Esophagus squamous epithelium (tissue), 5 donors: ENCODE results near the gene CNIH2. TPM values are rescaled to one million over a fixed set of nuclear protein-coding genes. Genes with fewer than 3 reads are reported as not detected.

Source experiments
- DNase-seq: peaks from one replicate; lab custom pipeline; 2025; lab: John Stamatoyannopoulos, UW
- H3K27ac ChIP-seq, 4 donors: fragments of 200-600 bp; sonication (generic); one replicate each; pipeline ENCODE4 v1.5.1; 2016 to 2019; ENCODE audit warnings: mild to moderate bottlenecking in 1 of 4
- H3K27me3 ChIP-seq, 4 donors: fragments of 200-600 bp; sonication (generic); 1 replicate in 3 of 4; 2 replicates in 1 of 4; pipeline versions ENCODE4 v1.5.1 to v1.6.0; 2017 to 2021; ENCODE audit warnings: antibody characterized with exemption in 1 of 4
- H3K36me3 ChIP-seq, 3 donors: fragments of 200-600 bp; sonication (generic); one replicate each; pipeline ENCODE4 v1.5.1; 2016 to 2019
- H3K4me1 ChIP-seq, 3 donors: fragments of 200-600 bp; sonication (generic); one replicate each; pipeline ENCODE4 v1.5.1; 2017 to 2019
- H3K4me3 ChIP-seq, 4 donors: fragments of 200-600 bp; sonication (generic); 1 replicate in 3 of 4; 2 replicates in 1 of 4; pipeline ENCODE4 v1.5.1; 2016 to 2019; ENCODE audit warnings: mild to moderate bottlenecking in 2 of 4, moderate library complexity in 1 of 4
- H3K9me3 ChIP-seq, 3 donors: fragments of 200-600 bp; sonication (generic); one replicate each; pipeline ENCODE4 v1.5.1; 2016 to 2019
- POLR2A ChIP-seq, 4 donors: fragments of 450-650 bp; IDR thresholded peaks; one replicate each; pipeline ENCODE4 v1.6.1; 2017; ENCODE audit warnings: antibody characterized with exemption in 4 of 4, mild to moderate bottlenecking in 4 of 4, moderate library complexity in 3 of 4
- WGBS, 2 donors: methylation state at CpG; one replicate each; pipeline ENCODE4 v1.1.5; 2018; 5-methylcytosine and 5-hydroxymethylcytosine counted together
- intact Hi-C: fragments of 100-400 bp; cut with DNase I; formaldehyde crosslinking; loops from one replicate; pipeline ENCODE4 v1.15.0; 2022
- total RNA-seq, 4 donors: library from RNA; depleted of rRNA; stranded (reverse); fragments of >200 nt; gene quantifications; one replicate each; pipeline ENCODE4 v1.1.0, GENCODE V29; 2016
- TF ChIP-seq, protein P1 (sequence below), 6 experiments: fragments of 450-650 bp in 4 of 6; fragments of 200-600 bp in 2 of 6; sonication (generic) in 2 of 6; IDR thresholded peaks; one replicate each; pipeline ENCODE4 v1.5.1; 2016 to 2019; ENCODE audit warnings: antibody characterized with exemption in 6 of 6, mild to moderate bottlenecking in 4 of 6, moderate library complexity in 4 of 6
- donor health status: DM: yes; HTN: yes; CAD: no.

The CNIH2 gene
- total RNA-seq, 4 donors from 2014 or later: 0.48 to 0.70 TPM; not detected in 2

DNA sequence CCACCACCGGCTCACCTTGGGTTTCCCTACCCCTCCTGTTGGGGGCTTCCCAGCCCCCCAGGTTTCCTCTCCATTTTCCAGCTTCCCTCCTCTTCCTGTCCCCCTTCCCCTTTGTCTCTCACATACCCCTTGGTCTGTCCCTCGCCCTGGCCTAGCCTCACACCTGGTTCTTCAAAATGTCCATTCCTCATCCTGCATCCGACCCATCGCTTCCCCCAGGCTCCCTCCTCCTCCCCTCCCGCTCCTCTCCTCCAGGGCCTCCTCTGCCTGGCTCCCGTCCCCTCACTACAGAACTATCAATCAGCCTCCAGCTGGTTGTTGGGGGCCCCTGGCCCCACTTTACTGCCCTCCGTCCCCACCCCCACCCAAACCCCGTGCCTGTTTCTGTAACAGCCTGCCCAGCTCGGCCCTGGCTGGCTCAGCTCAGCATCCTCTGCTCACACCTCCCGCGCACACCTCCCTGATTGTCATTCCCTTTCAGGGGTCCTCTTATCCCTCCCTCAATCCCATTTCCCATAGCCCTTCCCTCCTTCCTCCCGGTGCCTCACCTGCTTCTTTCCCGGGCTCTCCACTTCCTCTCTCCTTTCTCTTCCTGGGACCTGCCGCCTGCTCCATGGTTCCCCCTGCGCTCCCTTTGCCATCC, 1.2 kb downstream of the CNIH2 start:
- no peak for DNase-seq
- H3K27ac ChIP-seq: no peak overlapping the region
- TF ChIP-seq, protein P1, sequence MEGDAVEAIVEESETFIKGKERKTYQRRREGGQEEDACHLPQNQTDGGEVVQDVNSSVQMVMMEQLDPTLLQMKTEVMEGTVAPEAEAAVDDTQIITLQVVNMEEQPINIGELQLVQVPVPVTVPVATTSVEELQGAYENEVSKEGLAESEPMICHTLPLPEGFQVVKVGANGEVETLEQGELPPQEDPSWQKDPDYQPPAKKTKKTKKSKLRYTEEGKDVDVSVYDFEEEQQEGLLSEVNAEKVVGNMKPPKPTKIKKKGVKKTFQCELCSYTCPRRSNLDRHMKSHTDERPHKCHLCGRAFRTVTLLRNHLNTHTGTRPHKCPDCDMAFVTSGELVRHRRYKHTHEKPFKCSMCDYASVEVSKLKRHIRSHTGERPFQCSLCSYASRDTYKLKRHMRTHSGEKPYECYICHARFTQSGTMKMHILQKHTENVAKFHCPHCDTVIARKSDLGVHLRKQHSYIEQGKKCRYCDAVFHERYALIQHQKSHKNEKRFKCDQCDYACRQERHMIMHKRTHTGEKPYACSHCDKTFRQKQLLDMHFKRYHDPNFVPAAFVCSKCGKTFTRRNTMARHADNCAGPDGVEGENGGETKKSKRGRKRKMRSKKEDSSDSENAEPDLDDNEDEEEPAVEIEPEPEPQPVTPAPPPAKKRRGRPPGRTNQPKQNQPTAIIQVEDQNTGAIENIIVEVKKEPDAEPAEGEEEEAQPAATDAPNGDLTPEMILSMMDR (IDR thresholded peaks at IDR 0.05): no peak
- no peak for TF ChIP-seq POLR2A (IDR thresholded peaks at IDR 0.05)
- peaks cover 13 to 41% (median 24%) of the 10 kb centered on the region in 3 donors for H3K36me3 ChIP-seq
- peaks cover 0 to 6% (median 0%) of the 10 kb centered on the region in 4 donors for H3K27me3 ChIP-seq
- H3K9me3 ChIP-seq: no peaks in the 10 kb centered on the region
- intact Hi-C loops: no loop called here
- peaks cover 8 to 35% (median 11%) of the 10 kb centered on the region in 3 donors for H3K4me1 ChIP-seq
- no peak overlapping the region for H3K4me3 ChIP-seq
- WGBS, 2 donors: 69 to 78% methylated on average over 15 of the region's 15 CpGs

DNA sequence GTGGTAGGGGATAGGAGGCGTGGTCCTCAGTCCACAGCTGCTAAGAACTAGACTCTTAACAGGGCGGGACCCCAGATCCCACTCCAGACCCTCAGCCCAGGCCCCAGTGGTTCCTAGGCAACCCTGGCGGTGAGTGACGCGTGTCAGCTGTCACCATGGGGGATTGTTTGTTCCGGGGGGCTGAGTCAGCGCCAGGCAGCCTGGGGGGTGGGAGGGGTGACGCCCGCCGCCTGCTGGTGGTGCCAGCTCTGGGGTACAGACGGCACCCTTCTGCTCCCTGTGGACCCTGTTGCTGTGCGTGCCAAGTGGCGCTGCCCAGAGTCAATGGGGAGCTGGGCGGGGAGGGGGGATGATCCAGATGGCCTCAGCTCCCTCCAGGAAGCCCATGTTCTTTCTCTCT, 2.5 kb downstream of the CNIH2 start:
- no peak for DNase-seq
- Histone ChIP-seq H3K9me3 (no peaks in the 10 kb centered on the region), H3K27me3 (peaks cover 0 to 6% (median 0%) of the 10 kb centered on the region in 4 donors), H3K4me1 (peaks cover 8 to 28% (median 11%) of the 10 kb centered on the region in 3 donors), H3K4me3 (no peak overlapping the region), H3K27ac (no peak overlapping the region), H3K36me3 (peaks cover 8 to 41% (median 11%) of the 10 kb centered on the region in 3 donors)
- intact Hi-C loops: loop anchor here (10.0 kb wide), 1 partner anchor 56 kb away; no protein-coding TSS in a partner anchor
- TF ChIP-seq POLR2A (IDR thresholded peaks at IDR 0.05): no peak
- TF ChIP-seq, protein P1 (IDR thresholded peaks at IDR 0.05): no peak
- WGBS, 2 donors: 88% methylated on average over 3 of the region's 14 CpGs; no CpG with 5 or more reads in 1 of the 2 donors

DNA sequence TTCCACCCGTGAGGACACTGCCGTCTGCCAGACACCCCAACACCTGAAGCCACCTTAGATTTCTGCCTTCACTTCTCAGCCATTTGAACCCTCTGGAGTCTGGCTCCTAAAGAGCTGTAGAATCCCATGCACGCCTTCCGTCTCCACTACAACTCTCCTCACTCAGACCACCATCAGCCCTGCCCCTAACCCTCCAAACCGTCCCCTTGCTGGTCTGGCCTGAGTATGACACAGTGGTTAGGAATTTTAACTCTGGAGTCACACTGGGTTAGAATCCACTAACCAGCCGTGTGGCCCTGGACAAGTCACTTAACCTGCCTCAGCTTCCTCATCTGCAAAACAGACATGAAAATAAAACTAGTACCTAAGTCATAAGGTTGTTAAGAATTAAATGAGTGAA, 3.0 kb downstream of the CNIH2 start:
- peaks cover 8 to 30% (median 11%) of the 10 kb centered on the region in 3 donors for H3K4me1 ChIP-seq
- 79 to 90% methylated on average over 6 of the region's 6 CpGs for WGBS, 2 donors
- no peak overlapping the region for H3K27ac ChIP-seq
- intact Hi-C loops: loop anchor here (10.0 kb wide), 1 partner anchor 56 kb away; no protein-coding TSS in a partner anchor
- no peak overlapping the region for H3K4me3 ChIP-seq
- H3K9me3 ChIP-seq: no peaks in the 10 kb centered on the region
- no peak for TF ChIP-seq POLR2A (IDR thresholded peaks at IDR 0.05)
- TF ChIP-seq, protein P1 (IDR thresholded peaks at IDR 0.05): no peak
- peaks cover 0 to 6% (median 0%) of the 10 kb centered on the region in 4 donors for H3K27me3 ChIP-seq
- peaks cover 6 to 41% (median 6%) of the 10 kb centered on the region in 3 donors for H3K36me3 ChIP-seq
- no peak for DNase-seq

DNA sequence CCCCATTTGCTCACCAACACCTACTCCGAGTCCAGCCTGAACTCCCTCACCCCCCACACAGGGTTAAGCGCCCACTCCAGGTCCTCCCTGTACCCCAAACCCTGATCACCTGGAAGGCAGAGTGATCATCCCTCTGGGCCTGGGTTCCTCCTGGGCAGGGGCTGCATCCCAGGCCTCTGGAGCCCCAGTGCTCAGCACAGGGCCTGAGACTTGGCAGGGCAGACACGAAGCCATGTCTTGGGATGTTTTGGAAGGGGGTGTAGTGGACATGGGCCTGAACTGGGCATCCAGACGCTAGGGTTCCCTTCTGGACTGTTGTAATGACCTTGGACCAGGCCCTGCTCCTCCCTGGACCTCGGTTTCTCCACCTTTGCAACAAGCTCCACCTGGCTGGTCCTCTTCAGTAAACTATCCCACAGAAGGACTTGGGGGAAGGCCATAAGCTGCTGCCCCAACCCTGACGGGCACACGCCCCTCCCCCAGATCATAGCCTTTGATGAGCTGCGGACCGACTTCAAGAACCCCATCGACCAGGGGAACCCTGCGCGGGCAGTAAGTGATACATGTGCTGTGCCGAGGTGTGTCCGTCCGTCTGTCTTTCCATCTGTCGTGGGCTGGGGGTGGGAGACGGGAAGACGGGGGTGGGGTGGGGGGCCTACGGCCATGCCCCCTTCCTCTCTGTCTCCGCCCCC, 3.9 kb downstream of the CNIH2 start:
- Histone ChIP-seq H3K27ac (no peak overlapping the region), H3K4me3 (no peak overlapping the region), H3K9me3 (no peaks in the 10 kb centered on the region), H3K27me3 (peaks cover 0 to 6% (median 0%) of the 10 kb centered on the region in 4 donors), H3K36me3 (peaks cover 0 to 41% (median 3%) of the 10 kb centered on the region in 3 donors), H3K4me1 (peaks cover 8 to 38% (median 11%) of the 10 kb centered on the region in 3 donors)
- no peak for TF ChIP-seq POLR2A (IDR thresholded peaks at IDR 0.05)
- TF ChIP-seq, protein P1 (IDR thresholded peaks at IDR 0.05): no peak
- 41 to 100% methylated on average over 2 to 12 of the region's 20 CpGs for WGBS, 2 donors
- DNase-seq: no peak
- intact Hi-C loops: loop anchor here (10.0 kb wide), 1 partner anchor 57 kb away; no protein-coding TSS in a partner anchor
